Fibroblast of skin of back (primary cell): Measurements from ENCODE around the gene WEE2.
A peak's percentile ranks its signal among the peaks of the same experiment; 100 is the strongest.

ENCODE experiments used
- DNase-seq: peaks from one replicate; pipeline ENCODE4 v3.0.0-alpha.2; 2013

The WEE2 gene

GRCh38 chr7:141691540-141691939 lies 16.6 kb upstream of the WEE2 start:
- DNase-seq, result no peak

GRCh38 chr7:141691961-141692360 lies 16.2 kb upstream of the WEE2 start:
- no peak for DNase-seq

DNA sequence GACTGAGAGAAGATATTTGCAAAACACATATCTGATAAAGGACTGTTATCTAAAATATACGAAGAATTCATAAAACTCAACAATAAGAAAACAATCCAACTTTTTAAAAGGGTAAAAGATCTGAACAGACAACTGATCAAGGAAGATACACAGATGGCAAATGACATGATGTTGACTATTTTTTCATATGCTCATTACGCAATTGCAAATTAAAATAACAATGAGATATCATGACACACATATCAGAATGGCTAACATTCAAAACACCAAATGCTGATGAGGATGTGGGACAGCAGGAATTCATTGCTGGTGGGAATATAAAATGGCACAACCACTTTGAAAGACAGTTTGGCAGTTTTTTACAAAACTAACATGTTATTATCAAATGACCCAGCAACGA lies 15.1 kb upstream of the WEE2 start:
- no peak for DNase-seq

GRCh38 chr7:141695803-141696289 lies 12.3 kb upstream of the WEE2 start:
- DNase-seq, result no peak

DNA sequence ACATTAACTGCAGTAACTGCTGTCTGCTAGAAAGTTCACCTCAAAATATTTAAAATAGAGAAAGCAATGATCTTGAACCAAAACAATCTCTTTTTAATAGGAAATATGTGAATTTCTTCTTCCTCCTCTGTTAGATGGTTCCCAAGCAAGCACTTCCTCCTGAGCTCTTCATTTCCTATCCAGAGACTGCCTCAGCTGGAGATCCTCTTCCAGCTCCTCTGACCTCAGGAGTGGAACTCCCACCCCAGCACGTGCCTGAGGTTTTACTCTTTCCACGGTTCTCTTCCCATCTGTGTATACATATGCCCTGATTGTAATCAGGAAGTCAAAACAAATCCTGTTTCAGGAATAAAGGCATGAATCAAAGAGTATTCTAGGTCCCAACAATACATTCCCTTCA lies 11.8 kb upstream of the WEE2 start:
- no peak for DNase-seq

DNA sequence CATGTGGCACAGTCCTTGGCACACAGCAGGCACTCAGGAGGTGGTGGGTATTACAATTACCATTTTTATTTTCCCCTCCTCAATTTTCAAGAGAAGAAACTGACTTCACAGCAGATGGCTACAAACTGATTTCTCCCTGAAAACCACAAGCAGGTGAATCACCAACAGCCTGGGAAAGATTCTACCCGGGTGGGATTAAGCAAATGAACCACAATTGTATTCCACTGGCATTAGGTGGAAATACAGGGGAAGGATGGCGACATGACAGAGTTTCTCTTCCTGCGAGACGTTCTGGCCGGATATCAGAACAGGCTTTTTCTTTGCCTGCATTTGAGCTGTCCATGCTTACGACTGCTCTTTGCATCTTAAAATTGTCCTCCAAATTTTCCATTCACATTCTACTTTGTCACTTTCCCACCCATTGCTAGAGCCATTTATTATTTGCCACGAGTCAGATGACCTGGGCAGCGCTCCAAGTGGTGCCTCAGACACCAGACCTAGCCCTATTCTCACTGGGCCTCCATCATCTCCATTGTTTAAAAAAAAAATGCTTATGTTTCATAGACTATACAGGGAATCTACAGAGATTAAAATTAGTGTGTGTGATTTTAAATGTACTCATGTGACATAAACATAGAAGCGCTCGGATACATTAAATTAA lies 10.8 kb upstream of the WEE2 start:
- DNase-seq, result peak; percentile 27

DNA sequence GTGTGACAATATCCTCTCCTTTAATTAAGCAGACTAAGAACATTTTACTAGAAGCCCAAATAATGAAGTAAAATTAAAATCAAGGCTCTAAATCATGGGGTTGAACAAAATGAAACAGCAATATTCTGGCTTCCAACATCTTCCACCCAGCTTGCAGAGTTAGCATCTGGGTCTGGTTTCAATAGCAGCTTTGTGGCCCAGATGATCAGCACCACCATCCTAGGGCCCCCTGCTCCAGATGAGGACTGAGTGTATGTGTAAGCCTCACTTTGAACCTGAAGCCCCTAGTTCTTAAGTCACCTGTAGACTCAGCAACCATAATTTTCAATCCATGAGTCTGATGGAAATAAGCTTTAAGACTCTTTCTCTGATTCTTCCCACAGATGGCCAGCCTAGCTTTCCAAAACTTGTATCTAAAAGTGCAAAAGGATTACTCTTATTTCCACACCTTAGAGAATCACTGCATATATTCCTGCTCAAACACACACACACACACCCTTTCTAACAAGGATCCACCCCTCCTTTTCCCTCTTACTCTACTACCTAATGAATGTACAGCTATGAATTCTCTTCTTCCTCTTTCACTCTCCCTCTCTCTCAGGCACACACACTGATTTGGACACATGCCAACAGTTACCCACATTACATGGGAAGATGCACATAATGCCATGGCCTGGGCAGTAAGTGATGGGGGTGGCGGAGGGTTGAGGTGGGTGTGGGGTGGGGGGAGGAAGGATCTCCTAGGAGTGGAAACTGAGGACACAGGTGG lies 9.7 kb upstream of the WEE2 start:
- no peak for DNase-seq

GRCh38 chr7:141699860-141700259 lies 8.3 kb upstream of the WEE2 start:
- DNase-seq, result no peak

GRCh38 chr7:141700296-141700847 lies 7.8 kb upstream of the WEE2 start:
- peak; percentile 60 for DNase-seq

GRCh38 chr7:141700848-141701371 lies 7.2 kb upstream of the WEE2 start:
- DNase-seq, result no peak

DNA sequence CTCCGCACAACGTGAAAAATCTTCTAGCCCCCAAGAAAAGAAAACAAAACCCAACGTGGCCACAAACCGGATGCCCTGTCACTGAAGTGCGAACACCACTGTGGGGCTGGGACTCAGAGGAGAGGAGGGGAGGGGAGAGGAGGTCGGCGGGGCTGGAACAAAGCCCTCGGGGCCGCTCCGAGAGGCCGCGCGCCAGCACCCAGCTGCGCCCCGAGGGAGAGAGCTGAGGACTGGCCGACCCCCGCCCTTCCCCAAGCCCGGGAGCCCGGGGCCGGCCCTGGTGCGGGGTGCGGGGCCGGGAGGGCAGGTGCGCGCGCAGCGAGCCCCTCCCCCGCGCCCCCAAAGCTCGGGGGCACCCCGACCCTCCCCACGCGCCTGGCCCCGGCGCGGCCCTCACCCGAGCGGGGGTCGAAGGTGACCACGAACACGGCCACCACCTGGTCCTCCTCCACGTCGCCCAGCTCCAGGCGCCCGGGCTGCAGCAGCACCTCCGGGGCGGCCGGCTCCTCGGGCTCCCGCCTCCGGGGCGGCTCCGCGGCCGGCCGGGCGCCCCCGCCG lies 6.6 kb upstream of the WEE2 start:
- DNase-seq, result peak; percentile 52

DNA sequence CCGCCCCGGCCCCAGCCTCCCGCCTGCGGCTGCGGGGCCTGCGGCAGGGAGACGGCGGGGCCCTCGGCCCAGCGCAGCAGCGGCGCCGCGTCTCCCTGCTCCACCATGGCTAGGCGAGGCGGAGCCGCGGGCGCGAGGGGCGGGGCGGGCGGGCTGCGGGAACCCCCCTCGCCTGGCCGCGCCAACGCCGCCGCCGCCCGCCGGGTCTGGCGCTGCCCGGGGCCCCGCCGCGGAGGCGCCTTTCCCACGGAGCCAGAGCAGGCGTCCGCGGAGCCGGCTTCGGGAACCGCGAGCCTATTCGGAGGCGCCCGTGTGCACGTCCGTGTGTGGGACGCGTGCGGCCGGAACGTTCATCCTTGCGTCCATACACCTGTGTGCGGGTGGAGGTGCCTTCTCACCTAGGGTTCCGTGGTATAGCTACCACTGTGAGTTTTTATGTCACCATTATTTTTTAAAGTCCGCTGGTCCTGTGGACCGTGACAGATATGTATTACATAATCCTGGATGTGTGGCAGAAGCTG lies 6.0 kb upstream of the WEE2 start, which contains the start of gene DENND11:
DENND11 (minus strand) TSS at position 120 of the 521 bp plus-strand sequence; CDS start at position 107, 13 bp downstream.
- DNase-seq, result peak; percentile 54

GRCh38 chr7:141702892-141703291 lies 5.3 kb upstream of the WEE2 start:
- DNase-seq, result no peak

DNA sequence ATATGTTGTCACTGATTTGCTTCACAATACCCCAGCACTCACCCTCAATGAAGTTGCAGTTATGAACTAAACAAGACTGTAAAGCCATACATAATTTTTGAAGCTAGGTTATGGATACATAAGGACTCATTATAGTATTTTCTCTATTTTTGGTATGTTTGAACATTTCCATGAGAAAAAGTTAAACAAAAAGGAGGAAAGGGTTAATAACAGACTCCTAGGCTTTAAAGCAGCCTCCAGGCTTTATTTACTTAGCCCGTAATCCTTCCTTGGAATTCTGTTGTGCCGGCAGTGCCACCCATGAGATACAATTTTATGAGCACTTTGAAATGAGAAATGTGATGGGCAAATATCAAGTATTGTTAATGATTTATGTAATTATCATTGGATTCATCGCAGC lies 4.0 kb upstream of the WEE2 start:
- DNase-seq, result no peak

DNA sequence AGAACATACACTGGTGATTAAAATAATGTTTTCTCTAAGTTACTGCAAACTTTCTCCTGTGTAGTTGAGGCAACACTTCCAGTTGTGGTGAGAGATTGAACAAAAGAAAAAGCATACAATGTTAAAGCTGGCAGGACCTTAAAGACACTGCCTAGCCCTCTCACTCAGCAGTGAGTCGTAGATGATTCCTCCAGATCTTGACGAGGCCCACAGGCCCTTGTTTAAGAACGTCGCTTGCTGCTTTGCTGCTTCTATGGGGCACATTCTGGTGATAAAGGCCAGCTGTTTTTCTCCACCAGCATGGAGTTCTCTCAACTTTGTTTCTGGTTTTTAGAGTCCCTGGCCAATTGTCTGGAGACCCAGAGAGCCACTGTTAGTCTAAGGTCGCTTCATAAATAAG lies 3.4 kb upstream of the WEE2 start:
- peak; percentile 21 for DNase-seq

DNA sequence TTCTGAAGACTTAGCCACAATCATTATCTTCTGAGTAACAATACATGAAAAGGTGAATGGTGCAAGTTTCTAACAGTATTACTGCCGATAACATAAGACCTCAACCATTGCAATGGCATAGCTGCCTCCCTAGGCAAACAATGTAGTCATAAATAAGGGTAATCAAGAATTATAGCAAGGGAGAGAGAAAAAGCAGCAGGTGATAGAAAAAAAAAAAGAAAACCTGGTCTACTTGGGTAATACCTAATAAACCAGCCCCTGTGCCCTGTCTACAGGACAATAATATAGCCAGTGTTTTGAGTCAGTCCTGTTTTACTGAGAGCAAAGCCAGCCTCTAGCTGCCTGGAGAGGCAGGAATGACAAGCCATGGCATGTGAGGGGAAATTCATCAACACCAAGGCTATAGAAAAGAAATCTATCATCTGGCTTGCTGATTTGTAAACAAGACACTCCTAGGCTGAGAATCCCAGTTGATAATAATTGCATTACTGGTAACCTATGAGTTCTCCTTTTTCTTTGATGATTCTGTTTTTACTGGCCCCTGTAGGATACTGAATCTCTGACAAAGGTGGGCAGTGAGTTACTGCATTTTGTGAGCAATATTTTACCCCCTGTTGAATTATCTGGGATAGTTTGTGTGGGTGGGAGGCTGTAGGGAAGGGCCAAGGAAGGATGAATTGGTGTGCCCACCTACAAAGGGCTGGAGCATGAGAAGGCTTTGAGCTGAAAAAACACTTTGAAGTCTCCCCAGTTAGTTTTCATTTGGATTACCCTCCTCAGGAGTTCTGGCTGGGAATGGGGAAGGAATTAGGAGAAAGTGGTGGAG lies 1.7 kb upstream of the WEE2 start:
- no peak for DNase-seq

DNA sequence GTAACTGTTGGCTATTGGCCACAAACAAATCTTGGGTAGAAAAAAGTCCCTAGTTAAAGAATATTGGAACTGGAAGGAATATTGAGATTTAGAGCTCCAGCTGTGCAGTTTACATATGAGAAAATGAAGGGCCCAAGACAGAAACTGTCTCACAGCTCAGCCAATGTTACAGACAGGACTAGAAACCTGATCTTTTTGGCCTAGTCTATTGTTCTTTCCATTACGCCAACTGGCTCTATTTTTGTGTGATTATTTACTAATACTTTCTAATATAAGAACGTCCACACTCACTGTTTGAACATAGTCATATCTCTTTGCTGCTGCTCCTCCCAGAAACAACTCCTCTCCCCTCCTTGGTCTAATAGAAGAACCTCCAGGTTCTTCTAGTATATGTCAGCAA lies 1.2 kb downstream of the WEE2 start:
- DNase-seq, result no peak

DNA sequence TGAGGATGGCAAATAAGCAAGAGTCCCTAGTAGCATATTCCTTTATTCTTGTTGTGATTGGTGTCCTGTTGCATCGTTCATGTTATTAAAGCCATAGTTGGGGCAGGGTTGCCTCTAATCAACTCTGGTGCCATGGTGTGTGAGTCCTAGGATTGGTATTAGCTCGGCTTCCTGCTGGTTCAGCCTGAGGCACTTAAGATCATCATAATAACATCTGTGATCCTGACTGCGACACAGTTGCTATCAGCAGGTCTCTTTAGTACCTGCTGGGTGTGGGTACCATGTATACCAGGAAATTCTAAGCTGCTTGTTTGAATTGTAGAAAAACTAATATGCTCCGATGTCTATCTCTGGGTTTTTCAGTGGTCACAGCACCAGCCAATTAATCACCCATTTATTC lies 1.6 kb downstream of the WEE2 start:
- DNase-seq, result no peak

- no peak for DNase-seq
These were observed 2.1 kb downstream of the WEE2 start for GRCh38 chr7:141710301-141710700.

GRCh38 chr7:141712603-141713255 lies 4.6 kb downstream of the WEE2 start:
- DNase-seq, result no peak

DNA sequence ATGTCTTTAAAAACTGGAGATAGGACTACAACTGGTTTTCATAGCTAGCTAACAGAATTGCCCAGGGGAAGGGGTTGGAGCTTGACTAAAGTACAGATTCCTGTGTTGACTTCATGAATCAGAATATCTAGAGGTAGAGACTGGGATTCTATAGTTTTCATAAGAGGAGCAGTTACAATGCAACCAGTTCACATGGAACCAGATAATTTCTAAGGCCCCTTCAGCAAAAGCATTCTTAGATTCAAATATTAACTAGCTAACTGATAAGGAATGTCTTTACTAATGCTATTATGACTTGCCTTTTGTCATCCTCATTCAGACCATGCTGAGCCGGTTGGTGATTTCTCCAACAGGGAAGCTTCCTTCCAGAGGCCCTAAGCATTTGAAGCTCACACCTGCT lies 5.7 kb downstream of the WEE2 start:
- no peak for DNase-seq
